Measurements from ENCODE around the gene TXNIP.
A peak's percentile ranks its signal among the peaks of the same experiment; 100 is the strongest.

Gene TXNIP

GRCh38 chr1:145978854-145979745 lies 17.3 kb downstream of the TXNIP start:
- in situ Hi-C loops (cut with HindIII; ENCODE audit: low sequenced_read_pairs) = no loop called here
- H3K4me3 ChIP-seq (ENCODE audit: low read depth, low read length) = peak overlapping the region; percentile 21
- TF ChIP-seq CTCF (IDR thresholded peaks at IDR 0.05; ENCODE audit: low read depth, low read length, missing control alignments) = peak; percentile 44
- peak; percentile 99 for DNase-seq (ENCODE audit: low read depth)

- no peak for DNase-seq (ENCODE audit: low read depth)
- in situ Hi-C loops (cut with HindIII; ENCODE audit: low sequenced_read_pairs) = no loop called here
- no peak for TF ChIP-seq CTCF (IDR thresholded peaks at IDR 0.05; ENCODE audit: low read depth, low read length, missing control alignments)
- H3K4me3 ChIP-seq (ENCODE audit: low read depth, low read length) = no peak overlapping the region
Measured at GRCh38 chr1:145978471-145978853, 17.9 kb downstream of the TXNIP start.

- in situ Hi-C loops (cut with HindIII; ENCODE audit: low sequenced_read_pairs) = no loop called here
- TF ChIP-seq CTCF (IDR thresholded peaks at IDR 0.05; ENCODE audit: low read depth, low read length, missing control alignments) = peak; percentile 86
- DNase-seq (ENCODE audit: low read depth) = peak; percentile 67
- no peak overlapping the region for H3K4me3 ChIP-seq (ENCODE audit: low read depth, low read length)
Measured at GRCh38 chr1:145977486-145978470, 18.6 kb downstream of the TXNIP start.

- no peak overlapping the region for H3K4me3 ChIP-seq (ENCODE audit: low read depth, low read length)
- no peak for DNase-seq (ENCODE audit: low read depth)
- no peak for TF ChIP-seq CTCF (IDR thresholded peaks at IDR 0.05; ENCODE audit: low read depth, low read length, missing control alignments)
- in situ Hi-C loops (cut with HindIII; ENCODE audit: low sequenced_read_pairs) = no loop called here
Measured at GRCh38 chr1:145977016-145977415, 19.4 kb downstream of the TXNIP start.

GRCh38 chr1:145975216-145975615 lies 21.2 kb downstream of the TXNIP start:
- no peak for DNase-seq (ENCODE audit: low read depth)
- TF ChIP-seq CTCF (IDR thresholded peaks at IDR 0.05; ENCODE audit: low read depth, low read length, missing control alignments) = no peak
- no peak overlapping the region for H3K4me3 ChIP-seq (ENCODE audit: low read depth, low read length)
- in situ Hi-C loops (cut with HindIII; ENCODE audit: low sequenced_read_pairs) = no loop called here

- no peak for TF ChIP-seq CTCF (IDR thresholded peaks at IDR 0.05; ENCODE audit: low read depth, low read length, missing control alignments)
- in situ Hi-C loops (cut with HindIII; ENCODE audit: low sequenced_read_pairs) = no loop called here
Measured at GRCh38 chr1:145974721-145975120, 21.7 kb downstream of the TXNIP start.

More at GRCh38 chr1:145974721-145975120, 21.7 kb downstream of the TXNIP start:
- DNase-seq (ENCODE audit: low read depth) = no peak
- H3K4me3 ChIP-seq (ENCODE audit: low read depth, low read length) = no peak overlapping the region

Measured in astrocyte of the cerebellum (primary cell).